ENCODE measurements around the gene VAPA. TPM values are rescaled to one million over a fixed set of nuclear protein-coding genes. Genes with fewer than 3 reads are reported as not detected.

Gene VAPA
- total and polyA plus RNA-seq, 2 donors (not counting 1 experiment from before 2014, with no cell fraction given) = 47.7 to 109 TPM

GRCh38 chr18:9993521-9994025 is 79.8 kb downstream of the VAPA start:
- H2AFZ ChIP-seq (ENCODE audit: insufficient read depth, low read depth, low read length, poor library complexity, severe bottlenecking) = no peak overlapping the region
- no peak overlapping the region for H3K4me3 Mint-ChIP-seq
- no peak overlapping the region for H3K27ac Mint-ChIP-seq
- no peaks in the 10 kb centered on the region for H3K79me2 ChIP-seq (ENCODE audit: control insufficient read depth, insufficient read depth, low read length)
- no peaks in the 10 kb centered on the region for H3K4me1 Mint-ChIP-seq
- H4K20me1 ChIP-seq (ENCODE audit: control insufficient read depth, insufficient read depth, low read length, poor library complexity, severe bottlenecking) = no peaks in the 10 kb centered on the region
- peaks cover 0 to 6% (median 0%) of the 10 kb centered on the region in 4 experiments for H3K27me3 ChIP-seq (replicated peaks in 1 of 4; ENCODE audit: control extremely low read depth in 1 of 4, control insufficient read depth in 3 of 4, insufficient read depth in 4 of 4, low read length in 3 of 4)
- no peak overlapping the region for H3K9ac ChIP-seq (ENCODE audit: low read length)
- H3K36me3 ChIP-seq (replicated peaks in 1 of 2; ENCODE audit: control extremely low read depth in 1 of 2, control insufficient read depth in 1 of 2, extremely low read depth in 1 of 2, insufficient read depth in 2 of 2, low read length in 1 of 2) = no peaks in the 10 kb centered on the region
- DNase-seq (no peak), ATAC-seq (ENCODE audit: low read depth) (no peak)
- 97% methylated on average over 5 of the region's 14 CpGs for WGBS (ENCODE audit: insufficient coverage)
- H3K27me3 Mint-ChIP-seq = peaks cover 29% of the 10 kb centered on the region
- CTCF ChIA-PET = no interaction called here
- intact Hi-C loops (cut with micrococcal nuclease) = no loop called here
- TF ChIP-seq EZH2 (IDR thresholded peaks at IDR 0.05; ENCODE audit: borderline replicate concordance, insufficient read depth, low read depth, low read length, poor library complexity, severe bottlenecking) (no peak), CTCF (IDR thresholded peaks at IDR 0.05) (no peak)
- no peak overlapping the region for H3K4me2 ChIP-seq (replicated peaks; ENCODE audit: low read depth, low read length, poor library complexity, severe bottlenecking)
- H3K27ac ChIP-seq (ENCODE audit: low read length in 2 of 2) = no peak overlapping the region
- peaks cover 14% of the 10 kb centered on the region for H3K9me3 Mint-ChIP-seq (ENCODE audit: insufficient read depth)
- no peak overlapping the region for H3K4me3 ChIP-seq (ENCODE audit: control extremely low read depth in 1 of 5, extremely low read depth in 1 of 5, insufficient read depth in 1 of 5, low read depth in 2 of 5, low read length in 4 of 5)
- H3K4me1 ChIP-seq (ENCODE audit: control insufficient read depth in 2 of 2, insufficient read depth in 2 of 2, low read length in 2 of 2) = no peaks in the 10 kb centered on the region
- POLR2A ChIA-PET = no interaction called here
- peaks cover 0 to 11% (median 11%) of the 10 kb centered on the region in 3 donors for H3K9me3 ChIP-seq (ENCODE audit: control extremely low read depth in 1 of 3, control insufficient read depth in 2 of 3, insufficient read depth in 1 of 3, low read length in 2 of 3)

- H3K4me2 ChIP-seq (replicated peaks; ENCODE audit: low read depth, low read length, poor library complexity, severe bottlenecking) = no peak overlapping the region
- intact Hi-C loops (cut with micrococcal nuclease) = no loop called here
Observed at GRCh38 chr18:9994026-9994570, 80.3 kb downstream of the VAPA start.

More at GRCh38 chr18:9994026-9994570, 80.3 kb downstream of the VAPA start:
- Histone ChIP-seq H3K9ac (ENCODE audit: low read length) (no peak overlapping the region), H3K27ac (ENCODE audit: low read length in 2 of 2) (no peak overlapping the region), H3K4me1 (ENCODE audit: control insufficient read depth in 2 of 2, insufficient read depth in 2 of 2, low read length in 2 of 2) (no peaks in the 10 kb centered on the region), H3K36me3 (replicated peaks in 1 of 2; ENCODE audit: control extremely low read depth in 1 of 2, control insufficient read depth in 1 of 2, extremely low read depth in 1 of 2, insufficient read depth in 2 of 2, low read length in 1 of 2) (no peaks in the 10 kb centered on the region), H3K4me3 (ENCODE audit: control extremely low read depth in 1 of 5, extremely low read depth in 1 of 5, insufficient read depth in 1 of 5, low read depth in 2 of 5, low read length in 4 of 5) (no peak overlapping the region), H3K79me2 (ENCODE audit: control insufficient read depth, insufficient read depth, low read length) (no peaks in the 10 kb centered on the region), H2AFZ (ENCODE audit: insufficient read depth, low read depth, low read length, poor library complexity, severe bottlenecking) (no peak overlapping the region), H3K27me3 (replicated peaks in 1 of 4; ENCODE audit: control extremely low read depth in 1 of 4, control insufficient read depth in 3 of 4, insufficient read depth in 4 of 4, low read length in 3 of 4) (peaks cover 0 to 6% (median 0%) of the 10 kb centered on the region in 4 experiments), H4K20me1 (ENCODE audit: control insufficient read depth, insufficient read depth, low read length, poor library complexity, severe bottlenecking) (no peaks in the 10 kb centered on the region), H3K9me3 (ENCODE audit: control extremely low read depth in 1 of 3, control insufficient read depth in 2 of 3, insufficient read depth in 1 of 3, low read length in 2 of 3) (peaks cover 0 to 15% (median 11%) of the 10 kb centered on the region in 3 donors)
- no peak overlapping the region for H3K27ac Mint-ChIP-seq
- 87% methylated on average over 11 of the region's 11 CpGs for WGBS (ENCODE audit: insufficient coverage)
- H3K4me1 Mint-ChIP-seq = no peaks in the 10 kb centered on the region
- H3K27me3 Mint-ChIP-seq = peaks cover 29% of the 10 kb centered on the region
- no peak for TF ChIP-seq CTCF (IDR thresholded peaks at IDR 0.05)
- no peak for TF ChIP-seq EZH2 (IDR thresholded peaks at IDR 0.05; ENCODE audit: borderline replicate concordance, insufficient read depth, low read depth, low read length, poor library complexity, severe bottlenecking)
- peaks cover 14% of the 10 kb centered on the region for H3K9me3 Mint-ChIP-seq (ENCODE audit: insufficient read depth)
- POLR2A ChIA-PET = no interaction called here
- no peak for DNase-seq
- no peak for ATAC-seq (ENCODE audit: low read depth)
- H3K4me3 Mint-ChIP-seq = no peak overlapping the region
- CTCF ChIA-PET = no interaction called here

Data from B cell (primary cell).